GM13976 (cell line): ENCODE measurements around the gene KDM4C.

Experiments used
- DNase-seq: peaks from one replicate; pipeline ENCODE4 v3.0.0; 2012; ENCODE audit warnings: low spot score
- CTCF ChIP-seq: IDR thresholded peaks from 2 replicates; pipeline ENCODE4 v1.5.1; 2012; ENCODE audit warnings: borderline replicate concordance, mild to moderate bottlenecking; ENCODE audit not compliant: insufficient read depth; ENCODE audit errors: extremely low read depth, missing control alignments, control extremely low read depth
- in situ Hi-C: fragments of 300-500 bp; cut with MboI; formaldehyde crosslinking; loops from one replicate; pipeline ENCODE4 v1.12.0; 2022; ENCODE audit warnings: low sequenced_read_pairs, mixed read lengths, inconsistent platforms; ENCODE audit not compliant: unreplicated experiment

The KDM4C gene

GRCh38 chr9:6986141-6986815, 228.5 kb downstream of the KDM4C start:
- in situ Hi-C loops, result no loop called here
- TF ChIP-seq CTCF, result no peak
- no peak for DNase-seq

- no peak for DNase-seq
- in situ Hi-C loops, result no loop called here
- TF ChIP-seq CTCF, result no peak
These were observed 229.6 kb downstream of the KDM4C start for GRCh38 chr9:6987381-6987780.

GRCh38 chr9:6991418-6991817, 233.6 kb downstream of the KDM4C start:
- in situ Hi-C loops, result no loop called here
- no peak for TF ChIP-seq CTCF
- DNase-seq, result no peak

GRCh38 chr9:6996061-6996854, 238.5 kb downstream of the KDM4C start:
- DNase-seq, result no peak
- TF ChIP-seq CTCF, result no peak
- in situ Hi-C loops, result no loop called here

- in situ Hi-C loops, result no loop called here
- no peak for TF ChIP-seq CTCF
- DNase-seq, result no peak
These were observed 239.6 kb downstream of the KDM4C start for GRCh38 chr9:6997330-6997729.

GRCh38 chr9:6999794-7000193, 242.0 kb downstream of the KDM4C start:
- no peak for DNase-seq
- no peak for TF ChIP-seq CTCF
- in situ Hi-C loops, result no loop called here

GRCh38 chr9:7001571-7001970, 243.8 kb downstream of the KDM4C start:
- in situ Hi-C loops, result no loop called here
- TF ChIP-seq CTCF, result no peak
- no peak for DNase-seq
